ENCODE data around the gene SYNDIG1.

Gene SYNDIG1

DNA sequence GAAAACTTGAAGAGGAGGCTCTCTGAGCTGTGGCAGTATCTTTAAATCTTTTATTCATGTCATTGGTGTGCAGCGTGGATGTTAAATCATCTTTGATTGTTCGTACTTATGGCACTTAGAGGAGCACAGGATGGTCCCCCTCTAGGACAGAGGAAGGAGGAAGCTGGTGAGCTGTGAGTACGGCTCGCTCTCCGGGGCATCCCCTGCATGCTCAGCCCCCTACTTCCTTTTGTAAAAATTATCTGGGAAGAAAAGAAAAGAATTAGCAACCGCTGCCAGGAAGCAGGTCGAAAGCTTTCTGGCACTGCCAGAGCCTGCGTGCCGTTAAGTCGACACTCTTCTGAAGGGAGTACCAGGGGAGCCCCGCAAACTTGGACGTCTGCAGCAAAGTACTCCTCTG, 158.5 kb downstream of the SYNDIG1 start:
- no peak overlapping the region for H3K4me3 ChIP-seq (ENCODE audit: low read depth, low read length)
- no peak for DNase-seq (ENCODE audit: low read depth)
- TF ChIP-seq, protein P1, sequence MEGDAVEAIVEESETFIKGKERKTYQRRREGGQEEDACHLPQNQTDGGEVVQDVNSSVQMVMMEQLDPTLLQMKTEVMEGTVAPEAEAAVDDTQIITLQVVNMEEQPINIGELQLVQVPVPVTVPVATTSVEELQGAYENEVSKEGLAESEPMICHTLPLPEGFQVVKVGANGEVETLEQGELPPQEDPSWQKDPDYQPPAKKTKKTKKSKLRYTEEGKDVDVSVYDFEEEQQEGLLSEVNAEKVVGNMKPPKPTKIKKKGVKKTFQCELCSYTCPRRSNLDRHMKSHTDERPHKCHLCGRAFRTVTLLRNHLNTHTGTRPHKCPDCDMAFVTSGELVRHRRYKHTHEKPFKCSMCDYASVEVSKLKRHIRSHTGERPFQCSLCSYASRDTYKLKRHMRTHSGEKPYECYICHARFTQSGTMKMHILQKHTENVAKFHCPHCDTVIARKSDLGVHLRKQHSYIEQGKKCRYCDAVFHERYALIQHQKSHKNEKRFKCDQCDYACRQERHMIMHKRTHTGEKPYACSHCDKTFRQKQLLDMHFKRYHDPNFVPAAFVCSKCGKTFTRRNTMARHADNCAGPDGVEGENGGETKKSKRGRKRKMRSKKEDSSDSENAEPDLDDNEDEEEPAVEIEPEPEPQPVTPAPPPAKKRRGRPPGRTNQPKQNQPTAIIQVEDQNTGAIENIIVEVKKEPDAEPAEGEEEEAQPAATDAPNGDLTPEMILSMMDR (IDR thresholded peaks at IDR 0.05; ENCODE audit: control insufficient read depth, extremely low read depth, insufficient read depth), result no peak

DNA sequence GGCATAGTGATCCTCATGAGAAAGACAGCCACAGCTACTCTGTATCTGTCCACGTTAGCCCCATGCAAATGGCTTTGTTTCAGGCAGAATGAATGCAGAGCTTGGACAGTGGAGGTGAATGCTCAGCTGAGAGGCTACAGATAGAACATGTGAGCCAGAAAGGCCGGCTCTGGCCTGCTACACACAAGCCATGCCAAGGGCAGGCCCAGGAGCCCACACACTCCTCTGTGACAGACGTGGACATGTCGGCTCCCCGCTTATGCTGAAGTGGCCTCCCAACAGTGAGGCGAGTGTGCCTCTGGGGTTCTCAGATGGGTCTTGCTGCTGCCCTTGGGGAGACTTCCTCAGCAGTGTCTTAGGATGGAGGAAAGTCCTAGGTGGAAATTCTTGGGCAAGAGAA, 159.6 kb downstream of the SYNDIG1 start:
- DNase-seq (ENCODE audit: low read depth), result no peak
- H3K4me3 ChIP-seq (ENCODE audit: low read depth, low read length), result no peak overlapping the region
- TF ChIP-seq, protein P1 (IDR thresholded peaks at IDR 0.05; ENCODE audit: control insufficient read depth, extremely low read depth, insufficient read depth), result no peak

DNA sequence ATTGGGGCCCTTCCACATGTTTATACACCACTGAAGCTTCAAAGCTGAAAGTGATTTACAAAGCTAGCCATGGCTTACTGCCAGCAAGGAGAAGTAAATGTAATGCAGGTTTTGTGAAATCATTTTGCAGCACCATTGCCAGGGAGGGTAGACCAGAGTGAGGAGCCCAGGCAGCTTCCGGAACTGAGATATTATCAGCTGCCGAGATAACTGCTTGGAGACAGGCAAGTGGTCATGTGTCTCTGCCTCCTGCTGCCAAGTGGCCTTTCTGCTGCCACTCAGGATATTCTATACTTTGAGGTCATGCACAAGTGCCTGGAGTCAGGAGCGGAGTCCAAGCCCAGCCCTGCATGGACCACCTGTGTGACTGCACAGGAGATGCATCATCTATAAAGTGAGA, 160.2 kb downstream of the SYNDIG1 start:
- DNase-seq (ENCODE audit: low read depth), result peak; percentile 82
- H3K4me3 ChIP-seq (ENCODE audit: low read depth, low read length), result no peak overlapping the region
- TF ChIP-seq, protein P1 (IDR thresholded peaks at IDR 0.05; ENCODE audit: control insufficient read depth, extremely low read depth, insufficient read depth), result no peak

DNA sequence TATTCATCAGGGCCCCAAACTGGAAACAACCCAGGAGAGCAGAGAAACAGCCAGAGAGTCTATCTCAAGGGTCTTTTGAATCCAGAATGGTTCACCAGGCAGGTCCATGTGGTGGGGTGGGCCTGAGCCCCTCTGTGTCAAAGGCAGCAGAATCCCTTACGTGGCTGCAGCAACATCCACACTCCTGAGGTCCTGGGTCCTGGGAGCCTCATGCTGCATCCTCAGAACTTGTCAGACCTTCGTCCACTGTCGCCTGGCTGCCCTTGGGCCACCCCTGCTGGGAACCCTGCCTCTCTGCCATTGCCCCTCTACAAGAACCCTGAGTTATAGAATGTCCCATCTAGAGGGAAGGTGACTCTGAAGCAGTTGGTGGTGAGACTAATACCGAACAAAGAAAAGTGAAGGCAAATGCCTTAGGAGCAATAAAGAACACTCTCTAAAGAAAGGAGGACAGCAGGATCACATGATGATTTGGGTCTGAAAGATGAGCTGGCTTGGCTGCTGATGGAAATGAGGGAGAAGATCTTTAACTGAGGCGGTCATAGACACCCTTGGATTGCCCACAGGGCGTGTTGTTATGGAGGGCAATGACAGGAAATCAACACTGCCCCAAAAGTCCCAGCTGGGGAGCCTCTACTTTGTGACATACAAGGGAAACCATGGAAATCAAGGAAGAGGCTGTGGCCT, 161.2 kb downstream of the SYNDIG1 start:
- no peak for DNase-seq (ENCODE audit: low read depth)
- H3K4me3 ChIP-seq (ENCODE audit: low read depth, low read length), result no peak overlapping the region
- TF ChIP-seq, protein P1 (IDR thresholded peaks at IDR 0.05; ENCODE audit: control insufficient read depth, extremely low read depth, insufficient read depth), result no peak

DNA sequence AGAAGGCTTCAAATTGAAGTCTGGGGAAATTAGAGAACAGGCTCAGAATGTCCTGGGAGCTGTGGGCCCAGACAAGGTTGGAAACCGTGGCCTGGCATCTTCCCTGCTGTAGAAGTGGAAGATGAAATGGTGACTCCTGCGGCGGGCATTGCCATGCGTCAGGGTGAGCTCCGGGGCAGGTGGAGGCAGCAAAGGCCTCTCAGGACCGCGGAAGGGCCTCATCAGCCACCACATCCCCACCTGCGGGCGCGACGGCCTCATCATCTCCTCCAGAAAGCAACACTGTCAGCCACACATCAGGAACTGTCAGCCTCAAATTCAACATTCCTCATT, 161.7 kb downstream of the SYNDIG1 start:
- TF ChIP-seq, protein P1 (IDR thresholded peaks at IDR 0.05; ENCODE audit: control insufficient read depth, extremely low read depth, insufficient read depth), result no peak
- no peak overlapping the region for H3K4me3 ChIP-seq (ENCODE audit: low read depth, low read length)
- DNase-seq (ENCODE audit: low read depth), result no peak

DNA sequence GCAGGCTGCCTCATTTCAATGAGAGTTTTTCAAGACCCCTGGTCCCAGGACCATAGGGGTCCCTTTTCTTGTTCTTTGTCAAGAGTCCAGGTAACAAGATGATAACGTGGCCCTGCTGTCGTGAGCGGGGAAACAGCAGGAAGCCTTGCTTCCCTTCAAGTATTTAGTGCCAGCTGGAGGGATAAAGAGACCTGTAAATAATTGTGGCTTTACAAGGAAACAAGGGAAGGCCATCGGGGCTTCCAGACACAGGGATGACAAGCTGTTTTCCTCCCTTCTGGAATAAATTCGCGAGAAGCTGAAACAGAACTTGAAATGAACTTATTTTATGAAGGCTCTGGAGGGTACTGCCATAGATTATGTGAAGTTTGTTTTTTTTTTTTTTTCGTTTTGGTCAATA, 163.2 kb downstream of the SYNDIG1 start:
- TF ChIP-seq, protein P1 (IDR thresholded peaks at IDR 0.05; ENCODE audit: control insufficient read depth, extremely low read depth, insufficient read depth), result no peak
- no peak overlapping the region for H3K4me3 ChIP-seq (ENCODE audit: low read depth, low read length)
- DNase-seq (ENCODE audit: low read depth), result no peak

DNA sequence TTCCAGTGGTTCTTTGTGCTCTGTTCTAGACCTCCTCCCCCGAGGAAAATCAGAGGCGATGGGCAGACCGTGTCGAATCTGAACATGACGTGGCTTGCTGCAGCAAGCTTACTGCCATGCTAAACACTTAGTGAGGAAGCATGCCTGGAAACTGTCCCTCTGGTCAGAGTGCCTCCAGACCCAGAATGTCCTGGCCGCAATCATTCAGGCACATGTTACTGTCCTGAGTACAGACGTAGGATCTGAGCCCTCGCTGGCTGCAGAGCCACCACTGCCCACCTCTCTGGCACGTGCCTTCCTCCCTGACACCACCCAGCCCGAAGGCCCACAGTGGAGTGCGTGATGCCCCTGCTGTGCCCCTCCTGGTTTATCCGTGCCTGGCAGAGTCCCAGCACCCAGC, 163.6 kb downstream of the SYNDIG1 start:
- TF ChIP-seq, protein P1 (IDR thresholded peaks at IDR 0.05; ENCODE audit: control insufficient read depth, extremely low read depth, insufficient read depth), result no peak
- H3K4me3 ChIP-seq (ENCODE audit: low read depth, low read length), result no peak overlapping the region
- no peak for DNase-seq (ENCODE audit: low read depth)
